Thyroid gland (tissue), 4 donors: ENCODE results near the gene PCDHGA9. TPM values are rescaled to one million over a fixed set of nuclear protein-coding genes. Genes with fewer than 3 reads are reported as not detected.
"Not testable (repeated sequence)": the region's sequence is repeated elsewhere in the genome, so short reads cannot be mapped to it uniquely, and the experiment has no call there.

Source experiments
- DNase-seq, 2 donors: peaks; one replicate each; pipeline ENCODE4 v3.0.0-alpha.2; 2019
- H3K27ac ChIP-seq, 3 donors: fragments of 200-600 bp; sonication (generic); 1 replicate in 2 of 3; 2 replicates in 1 of 3; pipeline ENCODE4 v1.5.1; 2016 to 2019; ENCODE audit warnings: mild to moderate bottlenecking in 1 of 3, moderate library complexity in 1 of 3
- H3K27me3 ChIP-seq: fragments of 200-600 bp; sonication (generic); one replicate; pipeline ENCODE4 v1.5.1; 2019
- H3K36me3 ChIP-seq, 2 donors: fragments of 200-600 bp; sonication (generic); one replicate each; pipeline ENCODE4 v1.5.1; 2016 to 2019
- H3K4me1 ChIP-seq, 2 donors: fragments of 200-600 bp; sonication (generic); one replicate each; pipeline ENCODE4 v1.5.1; 2017 to 2019
- H3K4me3 ChIP-seq, 3 donors: fragments of 200-600 bp; sonication (generic); replicated peaks in 1 of 3; 1 replicate in 2 of 3; 2 replicates in 1 of 3; pipeline ENCODE4 v1.5.1; 2016; ENCODE audit warnings: mild to moderate bottlenecking in 1 of 3
- H3K9me3 ChIP-seq: fragments of 200-600 bp; sonication (generic); one replicate; pipeline ENCODE4 v1.5.1; 2017
- CTCF ChIP-seq, 6 experiments: fragments of 200-600 bp in 3 of 6; fragments of 450-650 bp in 3 of 6; sonication (generic) in 3 of 6; IDR thresholded peaks; one replicate each; pipeline ENCODE4 v1.5.1; 2016 to 2019; ENCODE audit warnings: antibody characterized with exemption in 6 of 6, mild to moderate bottlenecking in 2 of 6, inconsistent platforms in 1 of 6, moderate library complexity in 1 of 6
- POLR2A ChIP-seq, 2 donors: fragments of 450-650 bp; IDR thresholded peaks; one replicate each; pipeline ENCODE4 v1.6.1; 2017; ENCODE audit warnings: antibody characterized with exemption in 2 of 2, mild to moderate bottlenecking in 2 of 2, moderate library complexity in 1 of 2
- WGBS, 2 donors: methylation state at CpG; one replicate each; pipeline ENCODE4 v1.1.5; 2017; 5-methylcytosine and 5-hydroxymethylcytosine counted together
- intact Hi-C: fragments of 100-400 bp; cut with DNase I; formaldehyde crosslinking; loops from one replicate; pipeline ENCODE4 v1.15.1; 2023
- total RNA-seq, 4 donors: library from RNA; depleted of rRNA; stranded (reverse); fragments of >200 nt; gene quantifications; one replicate each; pipeline ENCODE4 v1.2.3, GENCODE V29; 2016

PCDHGA9 gene
- total RNA-seq, 4 donors from 2014 or later: 9.7 to 12.1 (median 11.0) TPM

- intact Hi-C loops: no loop called here
- TF ChIP-seq POLR2A (IDR thresholded peaks at IDR 0.05) (no peak), CTCF (IDR thresholded peaks at IDR 0.05) (no peak)
- Histone ChIP-seq H3K36me3 (no peaks in the 10 kb centered on the region), H3K4me1 (no peaks in the 10 kb centered on the region), H3K4me3 (no peak overlapping the region), H3K27me3 (no peaks in the 10 kb centered on the region), H3K9me3 (no peaks in the 10 kb centered on the region), H3K27ac (no peak overlapping the region)
- 46 to 56% methylated on average over 14 of the region's 14 CpGs for WGBS, 2 donors
- peak; percentile 23 to 32 for DNase-seq
These were observed 28.0 kb upstream of the PCDHGA9 start for GRCh38 chr5:141374627-141375026.

- DNase-seq, H3K9me3 ChIP-seq: not testable (repeated sequence)
- WGBS, 2 donors: 38 to 42% methylated on average over 12 to 15 of the region's 48 CpGs
These were observed 27.0 kb upstream of the PCDHGA9 start for GRCh38 chr5:141375444-141376155.

GRCh38 chr5:141382469-141383294, 19.9 kb upstream of the PCDHGA9 start, which contains the start of gene PCDHGA7:
Gene PCDHGA7, plus strand, starts transcription at chr5:141382742. Its CDS starts 158 bp downstream, at chr5:141382900.
- Histone ChIP-seq H3K27me3 (no peaks in the 10 kb centered on the region), H3K9me3 (no peaks in the 10 kb centered on the region), H3K36me3 (no peaks in the 10 kb centered on the region), H3K27ac (no peak within 1 kb of the TSS), H3K4me3 (peak within 1 kb of the TSS in 1 of 3 donors; percentile 16), H3K4me1 (no peaks in the 10 kb centered on the region)
- WGBS, 2 donors: 9 to 17% methylated on average over 37 of the region's 37 CpGs
- TF ChIP-seq CTCF (IDR thresholded peaks at IDR 0.05): peak in 4 of 6 experiments; percentile 9 to 33 (median 30)
- no peak for TF ChIP-seq POLR2A (IDR thresholded peaks at IDR 0.05)
- intact Hi-C loops: no loop called here
- peak in 1 of 2 donors; percentile 22 for DNase-seq

More at GRCh38 chr5:141375444-141376155, 27.0 kb upstream of the PCDHGA9 start:
- H3K36me3 ChIP-seq, H3K4me3 ChIP-seq, H3K27me3 ChIP-seq, intact Hi-C loops, H3K4me1 ChIP-seq, H3K27ac ChIP-seq: not testable (repeated sequence)

GRCh38 chr5:141383345-141383744, 19.2 kb upstream of the PCDHGA9 start:
- Histone ChIP-seq H3K9me3 (no peaks in the 10 kb centered on the region), H3K27me3 (no peaks in the 10 kb centered on the region), H3K27ac (no peak overlapping the region), H3K36me3 (no peaks in the 10 kb centered on the region), H3K4me1 (no peaks in the 10 kb centered on the region), H3K4me3 (no peak overlapping the region)
- no peak for TF ChIP-seq CTCF (IDR thresholded peaks at IDR 0.05)
- TF ChIP-seq POLR2A (IDR thresholded peaks at IDR 0.05): no peak
- intact Hi-C loops: no loop called here
- WGBS, 2 donors: 30 to 39% methylated on average over 21 of the region's 21 CpGs
- DNase-seq: no peak

- DNase-seq: no peak
- no peaks in the 10 kb centered on the region for H3K9me3 ChIP-seq
- 36 to 47% methylated on average over 26 to 39 of the region's 43 CpGs for WGBS, 2 donors
- H3K4me1 ChIP-seq: no peaks in the 10 kb centered on the region
- intact Hi-C loops: no loop called here
- H3K27ac ChIP-seq: no peak overlapping the region
- no peaks in the 10 kb centered on the region for H3K36me3 ChIP-seq
- no peaks in the 10 kb centered on the region for H3K27me3 ChIP-seq
- H3K4me3 ChIP-seq: no peak overlapping the region
- TF ChIP-seq POLR2A (IDR thresholded peaks at IDR 0.05) (no peak), CTCF (IDR thresholded peaks at IDR 0.05) (no peak)
These were observed 17.9 kb upstream of the PCDHGA9 start for GRCh38 chr5:141384471-141385267.
